ENCODE results near the gene DIDO1.

DNA sequence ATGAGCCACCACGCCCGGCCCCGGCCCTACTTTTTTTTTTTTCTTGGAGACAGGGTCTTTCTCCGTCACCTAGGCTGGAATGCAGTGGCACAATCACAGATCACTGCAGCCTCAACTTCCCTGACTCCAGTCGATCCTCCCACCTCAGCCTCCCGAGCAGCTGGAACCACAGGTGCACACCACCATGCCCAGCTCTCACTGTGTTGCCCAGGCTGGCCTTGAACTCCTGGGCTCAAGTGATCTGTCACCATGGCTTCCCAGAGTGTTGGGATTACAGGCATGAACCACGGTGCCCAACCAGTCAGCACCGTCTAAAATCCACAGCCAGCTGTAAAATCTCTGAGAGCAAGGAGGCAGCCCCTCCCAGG, 43.6 kb upstream of the DIDO1 start:
- TF ChIP-seq, protein P1, sequence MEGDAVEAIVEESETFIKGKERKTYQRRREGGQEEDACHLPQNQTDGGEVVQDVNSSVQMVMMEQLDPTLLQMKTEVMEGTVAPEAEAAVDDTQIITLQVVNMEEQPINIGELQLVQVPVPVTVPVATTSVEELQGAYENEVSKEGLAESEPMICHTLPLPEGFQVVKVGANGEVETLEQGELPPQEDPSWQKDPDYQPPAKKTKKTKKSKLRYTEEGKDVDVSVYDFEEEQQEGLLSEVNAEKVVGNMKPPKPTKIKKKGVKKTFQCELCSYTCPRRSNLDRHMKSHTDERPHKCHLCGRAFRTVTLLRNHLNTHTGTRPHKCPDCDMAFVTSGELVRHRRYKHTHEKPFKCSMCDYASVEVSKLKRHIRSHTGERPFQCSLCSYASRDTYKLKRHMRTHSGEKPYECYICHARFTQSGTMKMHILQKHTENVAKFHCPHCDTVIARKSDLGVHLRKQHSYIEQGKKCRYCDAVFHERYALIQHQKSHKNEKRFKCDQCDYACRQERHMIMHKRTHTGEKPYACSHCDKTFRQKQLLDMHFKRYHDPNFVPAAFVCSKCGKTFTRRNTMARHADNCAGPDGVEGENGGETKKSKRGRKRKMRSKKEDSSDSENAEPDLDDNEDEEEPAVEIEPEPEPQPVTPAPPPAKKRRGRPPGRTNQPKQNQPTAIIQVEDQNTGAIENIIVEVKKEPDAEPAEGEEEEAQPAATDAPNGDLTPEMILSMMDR (IDR thresholded peaks at IDR 0.05) = no peak
- TF ChIP-seq ZFX (IDR thresholded peaks at IDR 0.05; ENCODE audit: borderline replicate concordance) = no peak
